ENCODE measurements around the gene C9orf50.

The C9orf50 gene

GRCh38 chr9:129633207-129633606, 12.3 kb upstream of the C9orf50 start:
- TF ChIP-seq POLR2A (IDR thresholded peaks at IDR 0.05; ENCODE audit: extremely low read depth, insufficient read length) (no peak), MYC (IDR thresholded peaks at IDR 0.05; ENCODE audit: low read depth, low read length) (no peak), MAX (IDR thresholded peaks at IDR 0.05; ENCODE audit: low read depth, low read length) (no peak), CTCF (IDR thresholded peaks at IDR 0.05; ENCODE audit: low read depth, low read length) (no peak)
- H3K4me3 ChIP-seq (ENCODE audit: low read depth, low read length), result no peak overlapping the region
- DNase-seq (ENCODE audit: low read depth), result no peak

GRCh38 chr9:129632460-129632859, 11.6 kb upstream of the C9orf50 start:
- no peak for TF ChIP-seq MAX (IDR thresholded peaks at IDR 0.05; ENCODE audit: low read depth, low read length)
- TF ChIP-seq POLR2A (IDR thresholded peaks at IDR 0.05; ENCODE audit: extremely low read depth, insufficient read length), result no peak
- TF ChIP-seq MYC (IDR thresholded peaks at IDR 0.05; ENCODE audit: low read depth, low read length), result no peak
- TF ChIP-seq CTCF (IDR thresholded peaks at IDR 0.05; ENCODE audit: low read depth, low read length), result no peak
- no peak overlapping the region for H3K4me3 ChIP-seq (ENCODE audit: low read depth, low read length)
- no peak for DNase-seq (ENCODE audit: low read depth)

- DNase-seq (ENCODE audit: low read depth), result no peak
- no peak overlapping the region for H3K4me3 ChIP-seq (ENCODE audit: low read depth, low read length)
- TF ChIP-seq MYC (IDR thresholded peaks at IDR 0.05; ENCODE audit: low read depth, low read length) (no peak), POLR2A (IDR thresholded peaks at IDR 0.05; ENCODE audit: extremely low read depth, insufficient read length) (no peak), CTCF (IDR thresholded peaks at IDR 0.05; ENCODE audit: low read depth, low read length) (no peak), MAX (IDR thresholded peaks at IDR 0.05; ENCODE audit: low read depth, low read length) (no peak)
Measured at GRCh38 chr9:129631674-129632129, 10.8 kb upstream of the C9orf50 start.

- no peak for TF ChIP-seq POLR2A (IDR thresholded peaks at IDR 0.05; ENCODE audit: extremely low read depth, insufficient read length)
- TF ChIP-seq MAX (IDR thresholded peaks at IDR 0.05; ENCODE audit: low read depth, low read length), result no peak
- no peak for TF ChIP-seq CTCF (IDR thresholded peaks at IDR 0.05; ENCODE audit: low read depth, low read length)
- TF ChIP-seq MYC (IDR thresholded peaks at IDR 0.05; ENCODE audit: low read depth, low read length), result no peak
- H3K4me3 ChIP-seq (ENCODE audit: low read depth, low read length), result no peak overlapping the region
- no peak for DNase-seq (ENCODE audit: low read depth)
Measured at GRCh38 chr9:129630967-129631673, 10.2 kb upstream of the C9orf50 start.

- TF ChIP-seq MYC (IDR thresholded peaks at IDR 0.05; ENCODE audit: low read depth, low read length) (no peak), CTCF (IDR thresholded peaks at IDR 0.05; ENCODE audit: low read depth, low read length) (no peak), MAX (IDR thresholded peaks at IDR 0.05; ENCODE audit: low read depth, low read length) (no peak), POLR2A (IDR thresholded peaks at IDR 0.05; ENCODE audit: extremely low read depth, insufficient read length) (no peak)
- no peak for DNase-seq (ENCODE audit: low read depth)
- no peak overlapping the region for H3K4me3 ChIP-seq (ENCODE audit: low read depth, low read length)
Measured at GRCh38 chr9:129629251-129629820, 8.4 kb upstream of the C9orf50 start.

Measured in NB4 (cell line).